HepG2 (cell line): Measurements from ENCODE around the gene SMURF1. TPM values are rescaled to one million over a fixed set of nuclear protein-coding genes. Genes with fewer than 3 reads are reported as not detected.

Experiments used
- FOXP4 ChIP-seq: sonication (generic); formaldehyde crosslinking; IDR thresholded peaks from 2 replicates; pipeline ENCODE4 v1.4.0; 2020; ENCODE audit warnings: missing genetic modification reagents
- HHEX ChIP-seq: IDR thresholded peaks from 2 replicates; pipeline ENCODE4 v1.6.1; 2016; ENCODE audit warnings: control low read depth
- KAT2B ChIP-seq: fragments of 150-350 bp; IDR thresholded peaks from 2 replicates; pipeline ENCODE4 v1.6.1; 2014; ENCODE audit warnings: low read depth, low read length, borderline replicate concordance
- KLF11 ChIP-seq: IDR thresholded peaks from 2 replicates; pipeline ENCODE4 v1.6.1; 2016; ENCODE audit warnings: missing compliant biosample characterization
- KMT2B ChIP-seq: IDR thresholded peaks from 2 replicates; pipeline ENCODE4 v1.6.1; 2016; ENCODE audit warnings: missing genetic modification reagents, missing compliant biosample characterization
- UBTF ChIP-seq: sonication (generic); formaldehyde crosslinking; IDR thresholded peaks from 2 replicates; pipeline ENCODE4 v1.4.0; 2020; ENCODE audit warnings: mild to moderate bottlenecking, missing genetic modification reagents
- ZHX1 ChIP-seq: sonication (generic); formaldehyde crosslinking; IDR thresholded peaks from 2 replicates; pipeline ENCODE4 v1.8.1; 2022; ENCODE audit warnings: low read depth, mild to moderate bottlenecking, missing genetic modification reagents
- ZNF737 ChIP-seq: sonication (generic); formaldehyde crosslinking; IDR thresholded peaks from 2 replicates; pipeline ENCODE4 v1.5.0; 2020; ENCODE audit warnings: missing genetic modification reagents, mild to moderate bottlenecking, borderline replicate concordance
- ZNF780A ChIP-seq: sonication (generic); formaldehyde crosslinking; IDR thresholded peaks from 2 replicates; pipeline ENCODE4 v1.8.0; 2022; ENCODE audit warnings: mild to moderate bottlenecking, missing genetic modification reagents, moderate library complexity
- ZNF878 ChIP-seq: sonication (generic); formaldehyde crosslinking; IDR thresholded peaks from 2 replicates; pipeline ENCODE4 v1.8.1; 2023; ENCODE audit warnings: mild to moderate bottlenecking, missing genetic modification reagents, moderate library complexity
- polyA plus RNA-seq, 8 experiments: library from polyadenylated mRNA; depleted of rRNA in 3 of 8; stranded (reverse) in 7 of 8; unstranded in 1 of 8; fragments of >200 nt; fragmentation: Illumina TruSeq in 4 of 8; extraction: Trizol in 4 of 8; gene quantifications; 2 replicates each; pipeline versions ENCODE4 v1.2.1 to v1.2.3, GENCODE V29; 2011 to 2016; ENCODE audit warnings: low read depth in 4 of 8, missing spikeins in 1 of 8, mixed read lengths in 1 of 8; ENCODE audit not compliant: insufficient read depth in 1 of 8
- total RNA-seq, 5 experiments: library from RNA; depleted of rRNA; stranded (reverse); fragments of >200 nt; fragmentation: Illumina TruSeq; extraction: Trizol; gene quantifications; 2 replicates each; pipeline ENCODE4 v1.2.3, GENCODE V29; 2016; ENCODE audit warnings: low read depth in 1 of 5

The SMURF1 gene
- total and polyA plus RNA-seq, 2 of the 13 experiments (the other 11 are each of a cell fraction or from before 2014, with no cell fraction given) = 8.3 to 11.1 TPM

- TF ChIP-seq FOXP4 (peak; percentile 95), UBTF (no peak), ZNF878 (CRISPR knock-in tag) (peak; percentile 89), KMT2B (CRISPR knock-in tag) (no peak), HHEX (CRISPR knock-in tag) (peak; percentile 75), KLF11 (CRISPR knock-in tag) (0 out of 2 replicates have a peak, but pooled peaks have one; percentile 43), ZNF737 (CRISPR knock-in tag) (no peak), KAT2B (peak; percentile 75), ZHX1 (CRISPR knock-in tag) (0 out of 2 replicates have a peak, but pooled peaks have one; percentile 68), ZNF780A (CRISPR knock-in tag) (no peak)
- TF ChIP-seq, all 625 proteins: peak for 136
Measured at GRCh38 chr7:99092064-99092720, 51.7 kb downstream of the SMURF1 start (continued).
